ENCODE results near the gene RPLP1. TPM values are rescaled to one million over a fixed set of nuclear protein-coding genes. Genes with fewer than 3 reads are reported as not detected.

RPLP1 gene
- total and polyA plus RNA-seq, 4 donors = 45.2 to 765 (median 319) TPM

GRCh38 chr15:69454953-69455352, 2.3 kb downstream of the RPLP1 start:
- 60% methylated on average over 5 of the region's 5 CpGs for WGBS
- H3K4me3 ChIP-seq (ENCODE audit: low read depth in 1 of 3, low read length in 3 of 3) = peak overlapping the region in 1 of 3 donors; percentile 9
- H3K4me1 ChIP-seq (ENCODE audit: control insufficient read depth in 4 of 4, insufficient read depth in 4 of 4, low read length in 3 of 4) = peaks cover 4 to 28% (median 21%) of the 10 kb centered on the region in 4 donors

GRCh38 chr15:69456208-69457166, 3.9 kb downstream of the RPLP1 start:
- Histone ChIP-seq H3K27ac (ENCODE audit: low read depth in 1 of 2, low read length in 2 of 2) (no peak overlapping the region), H3K36me3 (ENCODE audit: control insufficient read depth in 4 of 4, insufficient read depth in 3 of 4, low read depth in 1 of 4, low read length in 3 of 4) (peaks cover 3 to 18% (median 12%) of the 10 kb centered on the region in 4 donors), H3K4me1 (ENCODE audit: control insufficient read depth in 4 of 4, insufficient read depth in 4 of 4, low read length in 3 of 4) (peaks cover 4 to 25% (median 20%) of the 10 kb centered on the region in 4 donors), H3K4me3 (ENCODE audit: low read depth in 1 of 3, low read length in 3 of 3) (no peak overlapping the region), H3K9ac (ENCODE audit: low read depth in 1 of 2, low read length in 2 of 2) (no peak overlapping the region), H3K9me3 (ENCODE audit: control insufficient read depth in 4 of 4, low read length in 3 of 4) (no peaks in the 10 kb centered on the region), H3K27me3 (ENCODE audit: control insufficient read depth in 4 of 4, insufficient read depth in 4 of 4, low read length in 3 of 4) (no peaks in the 10 kb centered on the region)
- TF ChIP-seq JUND (IDR thresholded peaks at IDR 0.05) (no peak), MAX (IDR thresholded peaks at IDR 0.05) (no peak)
- DNase-seq (ENCODE audit: low spot score) = no peak
- WGBS = 93% methylated on average over 13 of the region's 13 CpGs

More at GRCh38 chr15:69454953-69455352, 2.3 kb downstream of the RPLP1 start:
- Histone ChIP-seq H3K9me3 (ENCODE audit: control insufficient read depth in 4 of 4, low read length in 3 of 4) (no peaks in the 10 kb centered on the region), H3K27ac (ENCODE audit: low read depth in 1 of 2, low read length in 2 of 2) (no peak overlapping the region), H3K9ac (ENCODE audit: low read depth in 1 of 2, low read length in 2 of 2) (no peak overlapping the region), H3K36me3 (ENCODE audit: control insufficient read depth in 4 of 4, insufficient read depth in 3 of 4, low read depth in 1 of 4, low read length in 3 of 4) (peaks cover 3 to 18% (median 12%) of the 10 kb centered on the region in 4 donors), H3K27me3 (ENCODE audit: control insufficient read depth in 4 of 4, insufficient read depth in 4 of 4, low read length in 3 of 4) (no peaks in the 10 kb centered on the region)
- TF ChIP-seq SP1 (IDR thresholded peaks at IDR 0.05) = no peak
- TF ChIP-seq HNF4G (IDR thresholded peaks at IDR 0.05) = no peak
- TF ChIP-seq CTCF (IDR thresholded peaks at IDR 0.05; ENCODE audit: low read depth, low read length, missing input control) = no peak
- no peak for TF ChIP-seq HNF4A (conservative IDR thresholded peaks at IDR 0.05)
- no peak for DNase-seq (ENCODE audit: low spot score)

GRCh38 chr15:69457304-69458280, 5.0 kb downstream of the RPLP1 start:
- 90% methylated on average over 8 of the region's 8 CpGs for WGBS
- TF ChIP-seq EGR1 (IDR thresholded peaks at IDR 0.05; ENCODE audit: low read depth in 2 of 2) = no peak
- no peak for TF ChIP-seq SP1 (IDR thresholded peaks at IDR 0.05)
- no peak for TF ChIP-seq YY1 (IDR thresholded peaks at IDR 0.05)
- TF ChIP-seq NR2F2 (IDR thresholded peaks at IDR 0.05) = no peak
- TF ChIP-seq TAF1 (conservative IDR thresholded peaks at IDR 0.05) = no peak
- TF ChIP-seq GABPA (IDR thresholded peaks at IDR 0.05 in 1 of 2, conservative IDR thresholded peaks at IDR 0.05 in 1 of 2) = no peak
- no peak for TF ChIP-seq RAD21 (IDR thresholded peaks at IDR 0.05)
- no peak for TF ChIP-seq HNF4A (conservative IDR thresholded peaks at IDR 0.05)
- TF ChIP-seq HNF4G (IDR thresholded peaks at IDR 0.05) = no peak
- TF ChIP-seq ATF3 (IDR thresholded peaks at IDR 0.05) = no peak
- no peak for TF ChIP-seq REST (IDR thresholded peaks at IDR 0.05)
- TF ChIP-seq RXRA (IDR thresholded peaks at IDR 0.05) = no peak
- no peak for TF ChIP-seq FOXA2 (IDR thresholded peaks at IDR 0.05)
- Histone ChIP-seq H3K36me3 (ENCODE audit: control insufficient read depth in 4 of 4, insufficient read depth in 3 of 4, low read depth in 1 of 4, low read length in 3 of 4) (peaks cover 3 to 18% (median 12%) of the 10 kb centered on the region in 4 donors), H3K4me3 (ENCODE audit: low read depth in 1 of 3, low read length in 3 of 3) (no peak overlapping the region), H3K9ac (ENCODE audit: low read depth in 1 of 2, low read length in 2 of 2) (no peak overlapping the region), H3K9me3 (ENCODE audit: control insufficient read depth in 4 of 4, low read length in 3 of 4) (no peaks in the 10 kb centered on the region), H3K27me3 (ENCODE audit: control insufficient read depth in 4 of 4, insufficient read depth in 4 of 4, low read length in 3 of 4) (no peaks in the 10 kb centered on the region), H3K27ac (ENCODE audit: low read depth in 1 of 2, low read length in 2 of 2) (no peak overlapping the region), H3K4me1 (ENCODE audit: control insufficient read depth in 4 of 4, insufficient read depth in 4 of 4, low read length in 3 of 4) (peaks cover 4 to 26% (median 17%) of the 10 kb centered on the region in 4 donors)
- DNase-seq (ENCODE audit: low spot score) = no peak
